Neural cell (in vitro differentiated cells): Measurements from ENCODE around the gene PSEN1.

Experiments used
- CTCF ChIP-seq: fragments of 450-650 bp; IDR thresholded peaks from 2 replicates; pipeline ENCODE4 v1.5.1; 2014; ENCODE audit warnings: antibody characterized with exemption, mild to moderate bottlenecking, moderate library complexity; ENCODE audit not compliant: poor library complexity, severe bottlenecking
- EP300 ChIP-seq: fragments of 450-650 bp; conservative IDR thresholded peaks from 2 replicates; pipeline ENCODE4 v1.6.1; 2014; ENCODE audit warnings: antibody characterized with exemption, mild to moderate bottlenecking, moderate library complexity; ENCODE audit not compliant: poor library complexity, severe bottlenecking
- EZH2 ChIP-seq: fragments of 200-600, 300-800 bp; shearing (Covaris generic), sonication (generic); IDR thresholded peaks from 2 replicates; pipeline ENCODE4 v1.6.1; 2014; ENCODE audit warnings: antibody characterized with exemption, low read length, borderline replicate concordance, mild to moderate bottlenecking; ENCODE audit not compliant: insufficient read depth, poor library complexity, severe bottlenecking
- MXI1 ChIP-seq: fragments of 450-650 bp; conservative IDR thresholded peaks from 2 replicates; pipeline ENCODE4 v1.6.1; 2014; ENCODE audit warnings: antibody characterized with exemption, mild to moderate bottlenecking; ENCODE audit not compliant: poor library complexity, severe bottlenecking
- POLR2AphosphoS5 ChIP-seq: IDR thresholded peaks from 2 replicates; pipeline ENCODE4 v1.6.1; 2012
- REST ChIP-seq: IDR thresholded peaks from 2 replicates; pipeline ENCODE4 v1.6.1; 2012; ENCODE audit warnings: borderline replicate concordance
- SMC3 ChIP-seq: fragments of 450-650 bp; conservative IDR thresholded peaks from 2 replicates; pipeline ENCODE4 v1.6.1; 2014; ENCODE audit warnings: antibody characterized with exemption, mild to moderate bottlenecking, moderate library complexity; ENCODE audit not compliant: poor library complexity
- TAF1 ChIP-seq: IDR thresholded peaks from 2 replicates; pipeline ENCODE4 v1.6.1; 2012; ENCODE audit warnings: low read depth

- TF ChIP-seq CTCF (no peak), MXI1 (no peak), REST (no peak), POLR2AphosphoS5 (no peak), EP300 (no peak), EZH2 (no peak), SMC3 (no peak), TAF1 (no peak)
These were observed 99.8 kb downstream of the PSEN1 start for GRCh38 chr14:73236157-73236556.
